ENCODE measurements around the gene KCNQ1.
A peak's percentile ranks its signal among the peaks of the same experiment; 100 is the strongest.

Gene KCNQ1

DNA sequence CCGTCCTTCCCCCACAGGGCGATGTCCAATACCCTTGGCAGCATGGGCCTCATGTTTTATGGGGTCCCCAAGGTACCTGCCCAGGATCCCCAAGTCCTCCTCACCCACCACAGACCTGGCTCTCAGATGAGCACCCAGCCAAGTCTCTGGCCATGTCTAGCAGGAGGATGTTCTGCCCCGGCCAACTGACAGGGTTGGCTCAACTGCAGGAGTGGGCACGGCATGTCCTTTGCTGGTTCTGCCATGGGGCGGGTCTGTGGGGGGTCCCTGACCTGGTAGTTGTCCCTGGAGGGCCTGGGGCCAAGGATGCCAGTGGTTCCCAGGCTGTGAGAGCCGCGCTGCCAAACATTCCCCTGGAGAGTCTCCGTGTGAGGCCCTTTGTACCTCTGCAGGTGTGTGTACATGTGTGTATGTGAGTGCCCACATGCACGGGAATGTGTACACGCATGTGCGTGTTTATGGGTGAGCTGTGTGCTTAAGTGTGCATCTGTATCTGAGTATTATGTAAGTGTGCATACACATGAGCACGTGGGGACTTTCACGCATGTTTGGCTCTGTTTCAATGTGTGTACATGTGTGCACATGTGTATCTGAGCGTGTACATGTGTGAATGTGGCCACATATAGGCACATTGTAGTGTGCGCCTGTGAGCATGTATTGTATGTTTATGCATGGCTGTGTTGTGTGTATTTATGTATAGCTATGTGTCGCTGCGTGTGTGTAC lies 85.5 kb downstream of the KCNQ1 start:
- WGBS, 2 experiments (ENCODE audit: insufficient coverage in 2 of 2) = 88 to 96% methylated on average over 14 of the region's 17 CpGs
- H3K9me3 ChIP-seq (ENCODE audit: control insufficient read depth, low read length) = no peaks in the 10 kb centered on the region
- H3K4me3 ChIP-seq (ENCODE audit: extremely low read depth, insufficient read depth, low read length, poor library complexity, severe bottlenecking) = no peak overlapping the region
- H3K36me3 ChIP-seq (ENCODE audit: control insufficient read depth, insufficient read depth, low read length) = no peaks in the 10 kb centered on the region
- H3K4me1 ChIP-seq (ENCODE audit: control insufficient read depth, insufficient read depth, low read length, poor library complexity, severe bottlenecking) = peaks cover 15% of the 10 kb centered on the region
- H3K27ac ChIP-seq (ENCODE audit: low read depth, low read length, severe bottlenecking) = no peak overlapping the region

DNA sequence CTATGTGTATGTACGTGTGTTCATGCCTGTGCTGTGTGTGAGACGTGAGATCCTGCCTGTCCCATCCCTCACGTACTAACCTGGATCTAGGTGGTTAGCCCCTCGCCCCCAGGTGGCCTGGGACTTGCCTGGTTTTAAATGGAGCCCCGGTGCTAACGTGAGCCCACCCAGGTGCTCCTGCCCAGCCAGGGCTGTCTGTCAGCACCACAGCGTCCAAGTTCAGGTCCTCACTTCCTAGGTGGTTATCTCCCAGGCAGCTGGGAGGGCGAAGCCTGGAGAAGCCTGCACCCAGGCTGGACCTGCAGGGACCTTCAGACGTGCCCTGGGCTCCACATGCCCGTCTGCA lies 86.0 kb downstream of the KCNQ1 start:
- H3K4me3 ChIP-seq (ENCODE audit: extremely low read depth, insufficient read depth, low read length, poor library complexity, severe bottlenecking) = no peak overlapping the region
- no peaks in the 10 kb centered on the region for H3K36me3 ChIP-seq (ENCODE audit: control insufficient read depth, insufficient read depth, low read length)
- H3K9me3 ChIP-seq (ENCODE audit: control insufficient read depth, low read length) = no peaks in the 10 kb centered on the region
- WGBS, 2 experiments (ENCODE audit: insufficient coverage in 2 of 2) = 81 to 87% methylated on average over 8 to 10 of the region's 10 CpGs
- peaks cover 16% of the 10 kb centered on the region for H3K4me1 ChIP-seq (ENCODE audit: control insufficient read depth, insufficient read depth, low read length, poor library complexity, severe bottlenecking)
- H3K27ac ChIP-seq (ENCODE audit: low read depth, low read length, severe bottlenecking) = no peak overlapping the region

DNA sequence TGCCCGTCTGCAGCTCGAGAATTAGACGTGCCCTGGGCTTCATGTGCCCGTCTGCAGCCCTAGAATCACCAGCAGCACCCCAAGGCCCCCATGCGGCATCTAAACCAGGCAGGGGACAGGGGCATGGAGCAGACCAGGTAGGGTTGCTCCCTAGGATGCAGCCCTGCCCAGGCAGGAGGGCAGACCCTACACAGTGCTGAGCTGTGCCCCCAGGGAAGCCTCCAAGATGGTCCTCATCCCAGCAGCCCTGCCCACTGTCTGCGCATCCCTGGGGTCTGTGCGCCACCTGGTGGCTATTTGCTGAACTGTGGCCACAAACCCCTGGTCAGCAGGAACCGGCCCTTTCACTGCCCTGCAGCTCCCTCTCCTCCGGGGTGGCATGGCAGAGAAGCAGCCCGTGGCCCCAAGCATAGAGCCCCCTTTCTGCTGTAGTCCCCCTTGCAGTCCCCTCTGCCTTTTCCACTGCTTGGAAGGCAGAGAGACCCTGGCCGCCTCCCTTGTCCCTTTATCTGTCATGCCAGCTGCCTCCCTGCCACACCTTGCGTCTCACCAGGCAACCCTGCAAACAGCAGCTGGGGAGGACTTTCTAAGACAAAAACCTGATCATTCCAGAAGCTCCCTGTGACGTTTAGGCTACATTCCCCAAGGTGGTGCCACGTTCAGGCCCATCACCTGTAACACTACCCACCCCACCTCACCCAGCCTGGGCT lies 86.6 kb downstream of the KCNQ1 start:
- no peaks in the 10 kb centered on the region for H3K36me3 ChIP-seq (ENCODE audit: control insufficient read depth, insufficient read depth, low read length)
- H3K27ac ChIP-seq (ENCODE audit: low read depth, low read length, severe bottlenecking) = no peak overlapping the region
- H3K9me3 ChIP-seq (ENCODE audit: control insufficient read depth, low read length) = no peaks in the 10 kb centered on the region
- peaks cover 18% of the 10 kb centered on the region for H3K4me1 ChIP-seq (ENCODE audit: control insufficient read depth, insufficient read depth, low read length, poor library complexity, severe bottlenecking)
- 44 to 50% methylated on average over 11 to 13 of the region's 14 CpGs for WGBS, 2 experiments (ENCODE audit: insufficient coverage in 2 of 2)
- no peak overlapping the region for H3K4me3 ChIP-seq (ENCODE audit: extremely low read depth, insufficient read depth, low read length, poor library complexity, severe bottlenecking)

DNA sequence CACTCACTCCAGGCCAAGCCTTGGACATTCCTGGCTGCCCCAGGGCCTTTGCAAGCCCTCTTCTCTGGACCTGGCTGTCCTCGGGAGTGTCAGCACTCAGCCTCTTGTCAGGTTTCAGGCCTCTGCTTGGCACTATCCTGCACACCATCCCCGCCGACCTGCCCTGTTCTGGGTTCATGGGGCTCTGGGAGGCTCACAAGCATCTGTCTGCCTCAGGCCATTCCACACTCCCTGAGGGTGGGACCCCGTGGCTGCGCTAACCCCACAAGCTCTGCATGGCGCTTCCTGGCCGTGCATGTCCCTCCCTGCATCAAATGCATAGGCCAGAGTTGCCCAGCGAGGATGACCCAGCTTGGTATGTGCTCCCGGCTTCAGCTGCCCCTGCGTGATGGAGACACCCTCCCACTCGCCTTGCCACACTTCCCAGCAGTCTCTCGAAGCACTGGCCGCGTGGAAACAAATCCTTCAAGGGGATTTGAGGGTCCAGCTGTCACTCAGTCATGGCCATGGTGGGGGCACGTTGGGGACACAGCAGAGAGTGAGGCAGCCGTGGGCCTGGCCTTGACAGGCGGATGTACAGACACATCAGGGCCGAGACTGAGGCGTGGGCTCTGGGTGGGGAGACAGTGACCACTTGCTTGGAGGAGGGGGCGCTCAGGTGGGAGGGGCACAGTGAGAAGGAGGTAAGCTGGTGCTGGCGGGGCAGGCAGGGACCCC lies 87.3 kb downstream of the KCNQ1 start:
- Histone ChIP-seq H3K27ac (ENCODE audit: low read depth, low read length, severe bottlenecking) (no peak overlapping the region), H3K36me3 (ENCODE audit: control insufficient read depth, insufficient read depth, low read length) (no peaks in the 10 kb centered on the region), H3K4me3 (ENCODE audit: extremely low read depth, insufficient read depth, low read length, poor library complexity, severe bottlenecking) (no peak overlapping the region), H3K4me1 (ENCODE audit: control insufficient read depth, insufficient read depth, low read length, poor library complexity, severe bottlenecking) (peaks cover 18% of the 10 kb centered on the region), H3K9me3 (ENCODE audit: control insufficient read depth, low read length) (no peaks in the 10 kb centered on the region)
- 78 to 79% methylated on average over 17 to 21 of the region's 21 CpGs for WGBS, 2 experiments (ENCODE audit: insufficient coverage in 2 of 2)

DNA sequence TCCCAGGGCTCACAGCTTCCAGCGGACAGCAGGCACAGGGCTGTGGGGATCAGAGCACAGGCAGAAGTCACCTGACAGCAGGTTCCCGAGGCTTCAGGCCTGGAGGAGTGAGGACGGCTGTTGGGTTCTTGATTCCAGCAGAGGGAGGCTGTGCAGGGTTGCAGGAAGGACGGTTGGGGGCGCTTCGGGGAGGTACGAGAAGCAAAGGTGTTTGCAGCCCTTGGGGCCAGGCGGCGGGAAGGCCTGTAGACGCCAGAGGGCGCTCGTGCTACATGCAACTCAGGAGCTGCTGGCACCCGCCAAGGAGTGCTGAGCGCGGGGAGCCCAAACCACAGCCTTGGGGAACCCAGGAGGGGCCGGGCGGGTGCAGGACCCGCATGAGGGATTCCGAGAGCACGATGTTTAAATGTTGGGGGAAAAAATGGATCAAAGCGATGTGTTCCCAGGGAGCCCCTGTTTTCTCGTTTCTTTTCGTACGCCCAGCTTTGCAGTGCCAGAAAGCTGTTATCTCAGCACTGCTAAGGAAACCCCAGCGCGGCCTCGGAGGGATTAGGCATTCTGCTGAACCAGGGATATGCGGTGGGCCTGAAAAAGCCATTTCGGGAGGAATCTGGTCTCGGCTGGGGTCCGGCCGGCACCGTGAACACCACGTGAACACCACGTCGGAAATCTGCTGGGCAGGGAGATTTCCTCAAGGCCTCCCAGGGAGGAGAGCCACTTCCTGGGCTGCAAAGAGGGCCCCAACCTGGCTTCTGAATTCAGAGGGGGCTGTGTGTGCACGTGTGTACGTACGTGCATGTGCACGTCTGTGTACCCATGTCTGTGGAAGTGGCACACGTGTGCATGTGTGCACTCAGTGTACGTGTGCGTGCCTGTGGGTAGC lies 88.1 kb downstream of the KCNQ1 start:
- 24 to 35% methylated on average over 33 to 43 of the region's 43 CpGs for WGBS, 2 experiments (ENCODE audit: insufficient coverage in 2 of 2)
- H3K27ac ChIP-seq (ENCODE audit: low read depth, low read length, severe bottlenecking) = peak overlapping the region; percentile 98
- H3K4me3 ChIP-seq (ENCODE audit: extremely low read depth, insufficient read depth, low read length, poor library complexity, severe bottlenecking) = no peak overlapping the region
- H3K4me1 ChIP-seq (ENCODE audit: control insufficient read depth, insufficient read depth, low read length, poor library complexity, severe bottlenecking) = peaks cover 18% of the 10 kb centered on the region
- H3K9me3 ChIP-seq (ENCODE audit: control insufficient read depth, low read length) = no peaks in the 10 kb centered on the region
- H3K36me3 ChIP-seq (ENCODE audit: control insufficient read depth, insufficient read depth, low read length) = no peaks in the 10 kb centered on the region

DNA sequence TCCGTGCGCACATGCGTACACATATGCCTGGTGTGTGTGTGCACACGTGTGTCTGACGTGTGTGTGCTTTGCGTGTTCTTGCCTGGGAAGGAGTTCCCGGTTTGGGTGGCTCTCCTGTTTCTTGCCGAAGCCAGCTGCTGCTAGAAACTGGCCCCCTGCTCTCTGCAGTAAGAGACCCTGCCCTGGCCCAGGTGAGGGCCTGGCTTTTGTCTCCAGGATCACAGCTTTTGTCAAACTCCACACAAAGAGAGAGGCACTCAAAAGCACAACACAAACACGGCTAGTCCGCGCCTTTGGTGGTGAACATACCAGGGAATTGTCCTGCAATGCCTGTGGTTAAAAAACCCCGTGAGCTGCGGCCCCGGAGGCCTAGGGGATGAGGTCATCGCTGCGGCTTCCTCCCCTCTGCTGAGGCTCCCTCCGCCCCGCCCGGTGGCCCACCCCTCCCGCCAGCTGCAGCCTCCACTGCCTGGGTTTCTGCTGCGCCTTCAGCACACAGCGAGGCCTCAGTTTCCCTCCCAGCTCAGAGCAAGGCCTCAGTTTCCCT lies 88.9 kb downstream of the KCNQ1 start:
- Histone ChIP-seq H3K36me3 (ENCODE audit: control insufficient read depth, insufficient read depth, low read length) (no peaks in the 10 kb centered on the region), H3K4me1 (ENCODE audit: control insufficient read depth, insufficient read depth, low read length, poor library complexity, severe bottlenecking) (peaks cover 18% of the 10 kb centered on the region), H3K9me3 (ENCODE audit: control insufficient read depth, low read length) (no peaks in the 10 kb centered on the region), H3K27ac (ENCODE audit: low read depth, low read length, severe bottlenecking) (peak overlapping the region; percentile 98), H3K4me3 (ENCODE audit: extremely low read depth, insufficient read depth, low read length, poor library complexity, severe bottlenecking) (no peak overlapping the region)
- WGBS, 2 experiments (ENCODE audit: insufficient coverage in 2 of 2) = 23 to 33% methylated on average over 18 to 21 of the region's 22 CpGs

DNA sequence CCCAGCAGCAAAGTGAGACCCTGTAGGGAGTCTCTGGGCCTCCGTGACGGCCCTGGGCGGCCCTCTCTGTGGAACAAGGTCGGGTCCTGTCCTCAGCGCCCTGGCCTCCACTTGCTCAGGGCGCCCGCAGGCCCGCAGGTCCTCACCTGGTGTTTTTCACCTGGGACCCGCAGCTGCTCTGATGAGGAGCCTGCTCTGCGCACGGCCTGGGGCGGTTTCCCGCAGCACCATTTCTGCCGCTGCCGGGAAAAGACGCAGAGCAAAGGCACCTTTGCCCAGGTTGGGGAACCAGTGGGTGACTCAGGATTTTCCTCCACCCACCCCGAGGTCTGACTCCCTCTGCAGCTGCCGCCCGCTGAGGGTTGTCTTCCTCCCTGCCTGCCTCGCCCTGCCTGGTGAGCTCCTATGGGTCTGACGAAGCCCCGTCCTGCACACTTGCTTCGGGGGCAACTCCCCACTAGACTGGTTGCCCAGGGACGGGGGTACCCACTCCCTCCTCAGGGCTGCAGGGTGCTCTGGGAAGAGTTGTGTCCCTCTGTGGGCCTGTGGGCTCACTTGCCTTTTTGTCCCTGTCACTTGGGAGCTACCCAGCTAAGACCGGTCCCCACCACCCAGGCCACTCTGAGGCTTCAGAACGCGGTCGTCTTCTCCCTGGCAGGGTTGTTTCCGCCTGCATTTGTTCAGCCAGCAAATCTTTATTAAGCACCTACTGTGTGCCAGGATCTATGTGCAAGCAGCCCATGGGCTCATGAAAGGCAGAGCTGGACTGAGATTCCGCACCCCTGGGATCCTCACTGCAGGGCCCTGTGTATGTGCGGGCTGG lies 89.5 kb downstream of the KCNQ1 start:
- peaks cover 18% of the 10 kb centered on the region for H3K4me1 ChIP-seq (ENCODE audit: control insufficient read depth, insufficient read depth, low read length, poor library complexity, severe bottlenecking)
- peak overlapping the region; percentile 98 for H3K27ac ChIP-seq (ENCODE audit: low read depth, low read length, severe bottlenecking)
- no peaks in the 10 kb centered on the region for H3K36me3 ChIP-seq (ENCODE audit: control insufficient read depth, insufficient read depth, low read length)
- WGBS, 2 experiments (ENCODE audit: insufficient coverage in 2 of 2) = 86 to 87% methylated on average over 25 to 31 of the region's 31 CpGs
- no peak overlapping the region for H3K4me3 ChIP-seq (ENCODE audit: extremely low read depth, insufficient read depth, low read length, poor library complexity, severe bottlenecking)
- no peaks in the 10 kb centered on the region for H3K9me3 ChIP-seq (ENCODE audit: control insufficient read depth, low read length)

DNA sequence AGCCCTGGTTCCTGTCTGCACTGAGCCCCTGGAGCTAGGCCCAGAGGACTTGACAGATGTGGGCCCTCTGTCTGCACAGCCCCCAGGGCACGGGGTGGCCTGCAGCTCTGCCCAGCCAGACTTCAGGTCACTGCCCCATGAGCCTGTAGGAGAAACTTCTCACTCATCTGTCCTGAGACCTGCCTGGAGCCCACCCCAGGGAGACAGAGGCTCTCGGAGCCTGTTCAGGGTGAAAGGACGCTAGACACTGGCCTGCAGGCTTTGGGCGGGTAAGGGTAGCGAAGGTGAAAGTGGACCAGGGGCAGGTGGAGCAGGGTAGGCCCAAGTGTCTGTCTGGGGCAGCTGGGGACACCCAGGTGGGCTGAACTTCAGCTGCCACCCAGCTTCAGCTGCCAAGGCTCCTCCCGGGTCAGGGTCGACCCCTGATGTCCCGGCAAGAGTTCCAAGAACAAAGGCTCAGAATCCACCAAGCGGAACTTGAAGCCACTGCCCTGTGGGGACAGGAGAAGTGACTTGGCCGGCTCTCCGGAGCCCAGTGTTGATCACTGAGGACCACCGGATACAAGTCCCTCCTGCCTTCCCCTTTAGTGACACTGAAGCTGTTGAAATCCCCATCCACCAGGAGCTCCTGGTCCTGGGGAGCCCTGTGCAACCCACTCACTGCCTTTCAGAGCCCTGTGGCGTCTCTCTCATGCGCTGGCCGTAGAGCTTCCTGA lies 90.3 kb downstream of the KCNQ1 start:
- 90 to 95% methylated on average over 9 to 14 of the region's 15 CpGs for WGBS, 2 experiments (ENCODE audit: insufficient coverage in 2 of 2)
- H3K36me3 ChIP-seq (ENCODE audit: control insufficient read depth, insufficient read depth, low read length) = no peaks in the 10 kb centered on the region
- H3K4me3 ChIP-seq (ENCODE audit: extremely low read depth, insufficient read depth, low read length, poor library complexity, severe bottlenecking) = no peak overlapping the region
- no peaks in the 10 kb centered on the region for H3K9me3 ChIP-seq (ENCODE audit: control insufficient read depth, low read length)
- H3K4me1 ChIP-seq (ENCODE audit: control insufficient read depth, insufficient read depth, low read length, poor library complexity, severe bottlenecking) = peaks cover 18% of the 10 kb centered on the region
- H3K27ac ChIP-seq (ENCODE audit: low read depth, low read length, severe bottlenecking) = no peak overlapping the region

DNA sequence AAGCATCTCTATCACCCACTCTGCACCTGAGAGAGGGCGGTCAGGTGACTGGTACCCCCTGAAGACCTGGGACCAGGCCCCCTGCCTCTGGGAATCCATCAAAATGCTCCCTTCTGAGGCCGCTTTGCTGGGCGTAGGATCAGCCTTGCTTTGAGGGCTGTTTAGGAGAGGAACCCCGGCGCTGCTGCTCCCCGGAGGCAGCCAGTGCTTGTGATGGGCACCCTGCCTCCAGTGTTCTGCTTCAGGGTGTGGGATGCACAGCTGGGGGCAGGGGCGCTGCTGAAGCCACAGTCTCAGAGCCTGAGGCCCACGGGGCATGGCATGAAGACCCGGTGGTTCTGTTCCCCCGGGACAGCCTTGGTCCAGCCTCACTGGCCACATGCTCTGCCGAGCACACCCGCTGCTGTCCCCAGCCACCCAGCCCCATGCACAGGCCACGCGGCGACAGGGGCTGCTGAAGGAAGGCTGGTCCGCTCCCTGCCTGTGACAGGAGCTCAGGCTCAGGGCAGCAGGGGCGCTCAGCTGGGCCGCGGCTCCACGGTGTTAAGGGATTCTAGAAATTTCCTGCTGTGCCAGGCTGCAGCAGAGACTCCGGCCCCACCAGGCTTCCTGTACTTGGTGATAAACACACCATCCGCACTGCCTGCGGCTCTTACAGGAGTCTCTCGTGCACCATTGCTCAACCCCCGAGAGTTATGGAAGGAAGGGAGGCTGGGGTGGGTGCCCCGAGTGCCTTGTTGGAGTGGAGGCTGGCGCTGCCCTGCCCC lies 91.0 kb downstream of the KCNQ1 start:
- WGBS, 2 experiments (ENCODE audit: insufficient coverage in 2 of 2) = 93 to 94% methylated on average over 21 to 25 of the region's 27 CpGs
- H3K36me3 ChIP-seq (ENCODE audit: control insufficient read depth, insufficient read depth, low read length) = no peaks in the 10 kb centered on the region
- H3K4me1 ChIP-seq (ENCODE audit: control insufficient read depth, insufficient read depth, low read length, poor library complexity, severe bottlenecking) = peaks cover 18% of the 10 kb centered on the region
- H3K9me3 ChIP-seq (ENCODE audit: control insufficient read depth, low read length) = no peaks in the 10 kb centered on the region
- H3K4me3 ChIP-seq (ENCODE audit: extremely low read depth, insufficient read depth, low read length, poor library complexity, severe bottlenecking) = no peak overlapping the region
- no peak overlapping the region for H3K27ac ChIP-seq (ENCODE audit: low read depth, low read length, severe bottlenecking)

Measured in mesodermal cell (in vitro differentiated cells).